SK-N-SH treated with all-trans-retinoic acid at 6 μM for 48 hours (cell line): ENCODE data around the gene TNS1.

Experiments
- ATAC-seq: fragments of 200-7000 bp; cut with Tn5 transposase; 3 replicates; pipeline ENCODE4 v1.9.1; 2020; ENCODE audit warnings: mild to moderate bottlenecking, moderate library complexity
- ARNTL ChIP-seq: fragments of 450-650 bp; formaldehyde crosslinking; IDR thresholded peaks from 2 replicates; pipeline ENCODE4 v1.5.0; 2020; ENCODE audit warnings: low read depth, mild to moderate bottlenecking, moderate library complexity, borderline replicate concordance
- BACH2 ChIP-seq: fragments of 250-450 bp; sonication (Bioruptor Pico); IDR thresholded peaks from 2 replicates; pipeline ENCODE4 v1.9.0; 2021; ENCODE audit warnings: mild to moderate bottlenecking, borderline replicate concordance
- CREB5 ChIP-seq: fragments of 250-450 bp; sonication (Bioruptor Pico); IDR thresholded peaks from 2 replicates; pipeline ENCODE4 v1.5.1; 2020; ENCODE audit warnings: low read depth, mild to moderate bottlenecking, moderate library complexity
- CSDC2 ChIP-seq: fragments of 250-450 bp; sonication (Bioruptor Pico); IDR thresholded peaks from 2 replicates; pipeline ENCODE4 v1.5.0; 2020; ENCODE audit warnings: mild to moderate bottlenecking, moderate library complexity
- CSRNP3 ChIP-seq: fragments of 250-450 bp; sonication (Bioruptor Pico); IDR thresholded peaks from 2 replicates; pipeline ENCODE4 v1.5.1; 2021; ENCODE audit warnings: mild to moderate bottlenecking, moderate library complexity
- ESRRG ChIP-seq: fragments of 250-450 bp; sonication (Bioruptor Pico); IDR thresholded peaks from 2 replicates; pipeline ENCODE4 v1.6.1; 2021; ENCODE audit warnings: mild to moderate bottlenecking
- GLIS3 ChIP-seq: fragments of 250-450 bp; sonication (Bioruptor Pico); IDR thresholded peaks from 2 replicates; pipeline ENCODE4 v1.5.0; 2020; ENCODE audit warnings: mild to moderate bottlenecking, moderate library complexity
- ISL1 ChIP-seq: fragments of 250-450 bp; sonication (Bioruptor Pico); IDR thresholded peaks from 2 replicates; pipeline ENCODE4 v2.1.2; 2022; ENCODE audit warnings: mild to moderate bottlenecking, moderate library complexity
- OSR1 ChIP-seq: fragments of 250-450 bp; sonication (Bioruptor Pico); IDR thresholded peaks from 2 replicates; pipeline ENCODE4 v1.8.0; 2022; ENCODE audit warnings: moderate library complexity, mild to moderate bottlenecking, inconsistent platforms
- PATZ1 ChIP-seq: fragments of 250-450 bp; sonication (Bioruptor Pico); IDR thresholded peaks from 2 replicates; pipeline ENCODE4 v1.8.0; 2020; ENCODE audit warnings: mild to moderate bottlenecking, moderate library complexity, borderline replicate concordance
- PPARA ChIP-seq: fragments of 250-450 bp; sonication (Bioruptor Pico); IDR thresholded peaks from 2 replicates; pipeline ENCODE4 v1.5.0; 2020; ENCODE audit warnings: mild to moderate bottlenecking, borderline replicate concordance
- RARB ChIP-seq: fragments of 250-450 bp; sonication (Bioruptor Pico); IDR thresholded peaks from 2 replicates; pipeline ENCODE4 v1.8.0; 2021; ENCODE audit warnings: mild to moderate bottlenecking, moderate library complexity
- SNAI2 ChIP-seq: fragments of 250-450 bp; sonication (Bioruptor Pico); IDR thresholded peaks from 2 replicates; pipeline ENCODE4 v1.5.0; 2020; ENCODE audit warnings: mild to moderate bottlenecking, moderate library complexity
- TCF4 ChIP-seq: fragments of 250-450 bp; sonication (Bioruptor Pico); IDR thresholded peaks from 2 replicates; pipeline ENCODE4 v1.8.0; 2021; ENCODE audit warnings: mild to moderate bottlenecking, moderate library complexity, borderline replicate concordance
- TOX ChIP-seq: fragments of 250-450 bp; sonication (Bioruptor Pico); IDR thresholded peaks from 2 replicates; pipeline ENCODE4 v1.8.0; 2021; ENCODE audit warnings: mild to moderate bottlenecking, moderate library complexity, borderline replicate concordance
- ZC3H10 ChIP-seq: fragments of 250-450 bp; sonication (Bioruptor Pico); IDR thresholded peaks from 2 replicates; pipeline ENCODE4 v1.5.1; 2021; ENCODE audit warnings: mild to moderate bottlenecking, moderate library complexity
- ZFP3 ChIP-seq: fragments of 250-450 bp; sonication (Bioruptor Pico); IDR thresholded peaks from 2 replicates; pipeline ENCODE4 v1.5.0; 2020; ENCODE audit warnings: mild to moderate bottlenecking, moderate library complexity
- ZFP30 ChIP-seq: fragments of 450-650 bp; formaldehyde crosslinking; IDR thresholded peaks from 2 replicates; pipeline ENCODE4 v1.5.0; 2022; ENCODE audit warnings: mild to moderate bottlenecking, moderate library complexity
- ZNF70 ChIP-seq: fragments of 450-650 bp; formaldehyde crosslinking; IDR thresholded peaks from 2 replicates; pipeline ENCODE4 v1.5.0; 2020; ENCODE audit warnings: mild to moderate bottlenecking, moderate library complexity
- TF ChIP-seq, protein P1 (sequence below): fragments of 250-450 bp; sonication (Bioruptor Pico); IDR thresholded peaks from 2 replicates; pipeline ENCODE4 v1.8.0; 2021; ENCODE audit warnings: low read depth, mild to moderate bottlenecking, moderate library complexity, borderline replicate concordance
- TF ChIP-seq, protein P2 (sequence below): fragments of 250-450 bp; sonication (Bioruptor Pico); IDR thresholded peaks from 2 replicates; pipeline ENCODE4 v1.5.0; 2020; ENCODE audit warnings: mild to moderate bottlenecking, moderate library complexity

TNS1 gene

GRCh38 chr2:217856871-217857270 lies 145.9 kb downstream of the TNS1 start:
- TF ChIP-seq TOX (no peak), ARNTL (CRISPR knock-in tag) (no peak), RARB (CRISPR knock-in tag) (no peak), CSRNP3 (CRISPR knock-in tag) (no peak), ISL1 (CRISPR knock-in tag) (no peak), ZFP3 (CRISPR knock-in tag) (no peak)
- TF ChIP-seq, protein P1, sequence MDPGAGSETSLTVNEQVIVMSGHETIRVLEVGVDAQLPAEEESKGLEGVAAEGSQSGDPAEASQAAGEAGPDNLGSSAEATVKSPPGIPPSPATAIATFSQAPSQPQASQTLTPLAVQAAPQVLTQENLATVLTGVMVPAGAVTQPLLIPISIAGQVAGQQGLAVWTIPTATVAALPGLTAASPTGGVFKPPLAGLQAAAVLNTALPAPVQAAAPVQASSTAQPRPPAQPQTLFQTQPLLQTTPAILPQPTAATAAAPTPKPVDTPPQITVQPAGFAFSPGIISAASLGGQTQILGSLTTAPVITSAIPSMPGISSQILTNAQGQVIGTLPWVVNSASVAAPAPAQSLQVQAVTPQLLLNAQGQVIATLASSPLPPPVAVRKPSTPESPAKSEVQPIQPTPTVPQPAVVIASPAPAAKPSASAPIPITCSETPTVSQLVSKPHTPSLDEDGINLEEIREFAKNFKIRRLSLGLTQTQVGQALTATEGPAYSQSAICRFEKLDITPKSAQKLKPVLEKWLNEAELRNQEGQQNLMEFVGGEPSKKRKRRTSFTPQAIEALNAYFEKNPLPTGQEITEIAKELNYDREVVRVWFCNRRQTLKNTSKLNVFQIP (CRISPR knock-in tag), result no peak
- TF ChIP-seq, protein P2, sequence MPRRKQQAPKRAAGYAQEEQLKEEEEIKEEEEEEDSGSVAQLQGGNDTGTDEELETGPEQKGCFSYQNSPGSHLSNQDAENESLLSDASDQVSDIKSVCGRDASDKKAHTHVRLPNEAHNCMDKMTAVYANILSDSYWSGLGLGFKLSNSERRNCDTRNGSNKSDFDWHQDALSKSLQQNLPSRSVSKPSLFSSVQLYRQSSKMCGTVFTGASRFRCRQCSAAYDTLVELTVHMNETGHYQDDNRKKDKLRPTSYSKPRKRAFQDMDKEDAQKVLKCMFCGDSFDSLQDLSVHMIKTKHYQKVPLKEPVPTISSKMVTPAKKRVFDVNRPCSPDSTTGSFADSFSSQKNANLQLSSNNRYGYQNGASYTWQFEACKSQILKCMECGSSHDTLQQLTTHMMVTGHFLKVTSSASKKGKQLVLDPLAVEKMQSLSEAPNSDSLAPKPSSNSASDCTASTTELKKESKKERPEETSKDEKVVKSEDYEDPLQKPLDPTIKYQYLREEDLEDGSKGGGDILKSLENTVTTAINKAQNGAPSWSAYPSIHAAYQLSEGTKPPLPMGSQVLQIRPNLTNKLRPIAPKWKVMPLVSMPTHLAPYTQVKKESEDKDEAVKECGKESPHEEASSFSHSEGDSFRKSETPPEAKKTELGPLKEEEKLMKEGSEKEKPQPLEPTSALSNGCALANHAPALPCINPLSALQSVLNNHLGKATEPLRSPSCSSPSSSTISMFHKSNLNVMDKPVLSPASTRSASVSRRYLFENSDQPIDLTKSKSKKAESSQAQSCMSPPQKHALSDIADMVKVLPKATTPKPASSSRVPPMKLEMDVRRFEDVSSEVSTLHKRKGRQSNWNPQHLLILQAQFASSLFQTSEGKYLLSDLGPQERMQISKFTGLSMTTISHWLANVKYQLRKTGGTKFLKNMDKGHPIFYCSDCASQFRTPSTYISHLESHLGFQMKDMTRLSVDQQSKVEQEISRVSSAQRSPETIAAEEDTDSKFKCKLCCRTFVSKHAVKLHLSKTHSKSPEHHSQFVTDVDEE (CRISPR knock-in tag), result no peak
- no peak for ATAC-seq

- ATAC-seq, result no peak
- TF ChIP-seq CSDC2 (CRISPR knock-in tag), result no peak
These were observed 146.6 kb downstream of the TNS1 start for GRCh38 chr2:217856159-217856558.

DNA sequence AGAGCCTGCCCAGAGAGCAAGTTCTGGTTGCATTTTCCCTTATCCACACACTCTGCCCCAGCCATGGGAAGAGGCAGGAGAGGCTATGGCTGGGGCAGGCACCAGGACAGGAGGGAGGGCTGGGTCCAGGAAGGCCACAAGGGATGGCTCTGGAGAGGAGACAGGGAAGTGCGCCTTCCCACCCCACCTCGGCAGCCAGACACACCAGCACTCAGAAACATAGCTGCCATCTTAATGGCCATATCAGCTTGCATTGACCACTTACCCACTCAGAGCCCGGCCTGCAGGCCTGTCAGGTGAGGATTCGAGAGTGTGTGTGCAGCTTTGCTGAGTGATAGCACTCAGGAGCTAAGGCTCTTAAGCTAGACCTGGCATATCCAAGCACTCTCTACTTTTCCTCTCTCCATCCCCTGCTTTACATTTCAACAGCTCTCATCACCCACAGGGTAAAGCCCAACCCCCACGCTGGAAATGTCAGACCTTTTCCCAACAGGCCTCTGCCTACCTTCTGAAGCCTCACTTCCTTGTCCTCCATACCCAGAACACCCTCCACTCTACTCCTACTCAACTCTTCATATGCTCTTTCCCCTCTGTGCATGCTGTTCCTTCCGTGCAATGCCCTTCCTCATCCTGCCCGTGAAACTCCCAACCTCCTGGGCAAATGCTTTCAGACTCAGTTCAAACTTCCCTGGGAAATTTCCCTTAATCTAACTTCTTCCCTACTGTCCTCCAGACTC lies 147.9 kb downstream of the TNS1 start:
- ATAC-seq, result no peak

More for the DNA sequence above, 147.9 kb downstream of the TNS1 start:
- TF ChIP-seq ZFP30 (CRISPR knock-in tag) (no peak), TCF4 (no peak), CSDC2 (CRISPR knock-in tag) (no peak), ZC3H10 (CRISPR knock-in tag) (no peak), ESRRG (CRISPR knock-in tag) (no peak), SNAI2 (CRISPR knock-in tag) (no peak), PPARA (CRISPR knock-in tag) (no peak), BACH2 (CRISPR knock-in tag) (no peak), CREB5 (CRISPR knock-in tag) (no peak), ZNF70 (CRISPR knock-in tag) (no peak), ZFP3 (CRISPR knock-in tag) (no peak), TOX (no peak), OSR1 (CRISPR knock-in tag) (no peak), GLIS3 (CRISPR knock-in tag) (no peak), RARB (CRISPR knock-in tag) (no peak), ISL1 (CRISPR knock-in tag) (no peak), ARNTL (CRISPR knock-in tag) (no peak), PATZ1 (no peak)
- TF ChIP-seq, protein P1 (CRISPR knock-in tag), result no peak
- TF ChIP-seq, protein P2 (CRISPR knock-in tag), result no peak
